ENCODE data around the gene VWA8.
"Not testable (repeated sequence)": the region's sequence is repeated elsewhere in the genome, so short reads cannot be mapped to it uniquely, and the experiment has no call there.

Gene VWA8

DNA sequence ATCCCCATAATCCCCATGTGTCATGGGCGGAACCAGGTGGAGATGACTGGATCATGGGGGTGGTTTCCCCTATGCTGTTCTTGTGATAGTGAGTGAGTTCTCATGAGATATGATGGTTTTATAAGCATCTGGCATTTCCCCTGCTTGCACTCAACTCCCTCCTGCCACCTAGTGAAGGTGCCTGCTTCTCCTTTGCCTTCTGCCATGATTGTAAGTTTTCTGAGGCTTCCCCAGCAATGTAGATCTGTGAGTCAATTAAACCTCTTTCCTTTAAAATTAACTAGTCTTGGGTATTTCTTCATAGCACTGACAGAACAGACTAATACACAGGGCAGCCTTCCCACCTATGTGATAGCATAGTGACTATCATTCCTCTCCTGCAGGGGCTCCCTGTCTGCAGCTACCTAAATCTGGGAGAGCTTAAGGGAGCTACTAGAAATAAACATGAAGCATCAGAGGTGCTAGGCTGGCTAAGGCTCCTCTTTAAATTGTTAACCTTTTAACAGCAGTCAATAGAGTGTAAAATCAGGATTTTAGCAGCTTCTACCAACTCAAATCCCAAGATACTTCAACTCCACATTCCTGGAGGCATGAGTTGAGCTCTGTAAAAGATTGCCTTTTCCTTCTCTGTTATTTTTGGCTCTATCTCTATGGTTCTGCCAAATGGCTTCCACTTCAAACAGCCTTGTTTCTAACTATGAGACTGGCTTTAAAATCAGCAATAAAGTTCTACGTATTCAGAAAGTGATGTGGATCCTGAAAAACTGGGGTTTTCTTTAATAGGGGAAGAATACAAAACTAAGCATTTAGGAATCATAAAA, 112.3 kb downstream of the VWA8 start:
- no peak for DNase-seq

DNA sequence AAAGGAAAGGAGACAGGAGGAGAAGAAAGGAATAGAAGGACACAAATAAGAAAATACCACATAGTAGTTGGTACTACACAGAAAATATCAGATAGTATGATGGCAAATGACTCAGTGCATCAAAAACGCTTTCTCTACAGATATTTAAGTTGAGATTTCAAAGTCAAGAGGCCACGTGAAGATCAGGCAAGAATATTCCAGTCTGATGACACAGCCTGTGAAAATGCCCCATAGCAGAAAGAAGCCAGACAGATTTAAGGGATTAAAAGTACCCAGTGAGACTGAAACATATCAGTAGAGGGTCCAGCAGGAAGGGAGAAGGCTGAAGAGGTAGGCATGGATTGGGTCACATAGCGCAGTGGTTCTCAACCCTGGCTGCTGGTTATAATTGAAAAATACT, 113.7 kb downstream of the VWA8 start:
- DNase-seq = no peak

DNA sequence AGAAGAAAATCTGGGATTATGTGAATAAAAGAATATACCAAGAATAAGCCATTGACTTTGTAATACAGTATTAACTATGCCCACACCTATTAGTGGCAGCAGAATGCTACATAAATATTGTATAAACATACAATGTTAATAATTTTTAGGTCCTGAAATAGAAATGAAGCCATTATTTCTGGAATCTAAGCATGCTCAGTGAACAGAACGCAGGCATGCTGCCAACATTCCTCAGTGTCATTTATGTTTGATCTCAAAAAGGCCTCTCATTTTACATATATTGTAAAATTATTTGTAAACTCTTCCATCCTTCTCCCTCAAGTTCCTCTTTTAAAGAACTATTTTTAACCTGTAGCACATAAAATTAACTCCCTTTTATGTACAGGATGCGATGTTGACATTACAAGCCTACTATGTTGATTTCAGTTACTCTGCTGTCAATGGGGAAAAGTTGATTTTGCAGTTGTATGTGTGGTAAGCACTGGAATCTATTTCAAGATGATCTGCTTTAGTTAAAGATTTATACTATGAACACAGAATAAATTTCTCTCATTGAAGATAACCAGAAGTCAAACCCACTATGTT, 118.8 kb downstream of the VWA8 start:
- no peak for DNase-seq

DNA sequence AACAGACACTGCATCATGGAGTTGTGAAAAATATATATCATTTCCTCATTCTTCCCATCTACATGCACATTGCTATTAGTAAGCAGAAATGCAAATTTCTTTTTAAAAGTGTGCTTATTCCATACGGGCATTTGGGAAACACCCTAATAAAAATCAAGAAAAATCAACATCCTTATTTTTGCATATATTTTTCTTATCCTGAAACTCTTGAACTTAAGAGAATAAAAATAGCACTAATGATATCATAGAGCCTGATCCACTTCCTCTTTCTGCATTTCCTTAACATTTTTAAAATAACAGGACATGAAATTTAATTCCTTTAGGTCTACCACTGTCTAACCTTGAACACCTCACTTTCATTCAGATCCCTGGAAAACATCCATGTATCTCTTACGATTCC, 123.3 kb downstream of the VWA8 start:
- no peak for DNase-seq

DNA sequence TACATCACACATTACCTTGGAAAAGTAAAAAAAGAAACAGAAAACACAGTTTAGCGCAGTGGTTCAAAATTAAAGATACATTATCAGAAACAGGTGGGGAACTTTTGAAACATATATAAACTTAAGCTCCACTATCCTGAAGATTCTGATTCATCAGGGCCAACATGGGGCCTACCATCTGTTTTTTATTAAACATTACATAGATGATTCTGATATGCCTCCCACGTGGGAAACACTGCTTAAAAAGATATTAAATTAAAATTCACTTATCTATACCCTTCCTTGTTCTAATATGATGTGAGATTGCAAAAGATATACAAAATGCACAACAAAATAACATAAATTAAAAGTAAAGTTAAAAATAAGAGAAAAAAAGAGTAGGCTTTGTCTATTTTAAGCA, 125.0 kb downstream of the VWA8 start:
- no peak for DNase-seq

DNA sequence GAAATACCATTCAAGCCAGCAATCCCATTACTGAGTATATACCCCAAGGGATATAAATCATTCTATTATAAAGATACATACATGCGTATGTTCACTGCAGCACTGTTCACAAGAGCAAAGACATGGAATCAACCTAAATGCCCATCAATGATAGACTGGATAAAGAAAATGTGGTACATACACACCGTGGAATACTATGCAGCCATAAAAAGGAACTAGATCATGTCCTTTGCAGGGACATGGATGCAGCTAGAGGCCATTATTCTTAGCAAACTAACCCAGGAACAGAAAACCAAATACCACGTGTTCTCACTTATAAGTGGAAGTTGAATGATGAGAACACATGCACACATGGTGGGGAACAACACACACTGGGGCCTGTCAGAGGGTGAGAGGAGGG, 126.2 kb downstream of the VWA8 start:
- not testable (repeated sequence) for DNase-seq

DNA sequence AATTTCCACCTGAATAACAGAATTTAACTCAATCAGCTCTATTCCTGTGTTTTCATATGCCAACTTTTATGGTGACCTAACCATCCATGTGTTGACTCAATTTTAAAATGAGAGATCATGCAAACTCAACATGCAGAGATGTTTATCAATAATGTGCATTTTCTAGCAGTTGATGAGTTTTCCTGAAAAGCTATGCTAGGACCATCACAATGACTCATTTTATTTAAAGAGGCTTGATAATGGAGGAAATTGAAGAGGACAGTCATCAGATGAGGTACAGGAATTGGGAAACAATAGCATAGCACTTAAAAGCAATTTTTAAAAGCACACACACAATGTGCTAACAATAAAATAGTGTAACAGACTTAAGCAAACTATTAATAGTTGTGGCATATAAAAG, 127.1 kb downstream of the VWA8 start:
- DNase-seq = no peak

DNA sequence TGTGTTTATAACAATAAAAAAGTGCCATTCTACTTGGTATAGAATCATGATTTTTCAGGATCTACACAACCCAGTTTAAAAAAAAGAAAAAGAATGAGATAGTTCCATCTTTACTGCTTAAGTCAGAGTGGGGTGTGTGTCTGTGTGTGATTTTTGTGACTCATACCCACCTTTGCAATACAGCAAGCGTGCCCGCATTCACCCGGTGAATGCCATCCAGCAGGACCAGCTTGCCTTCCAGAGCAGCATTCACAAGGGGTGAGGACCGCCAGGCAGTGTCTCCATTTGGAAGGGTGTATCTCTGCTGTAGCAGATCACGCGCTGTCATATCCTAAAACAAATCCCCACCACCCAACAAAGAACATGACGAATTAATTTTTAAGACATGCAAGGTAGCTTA, 127.7 kb downstream of the VWA8 start:
- DNase-seq = no peak

DNA sequence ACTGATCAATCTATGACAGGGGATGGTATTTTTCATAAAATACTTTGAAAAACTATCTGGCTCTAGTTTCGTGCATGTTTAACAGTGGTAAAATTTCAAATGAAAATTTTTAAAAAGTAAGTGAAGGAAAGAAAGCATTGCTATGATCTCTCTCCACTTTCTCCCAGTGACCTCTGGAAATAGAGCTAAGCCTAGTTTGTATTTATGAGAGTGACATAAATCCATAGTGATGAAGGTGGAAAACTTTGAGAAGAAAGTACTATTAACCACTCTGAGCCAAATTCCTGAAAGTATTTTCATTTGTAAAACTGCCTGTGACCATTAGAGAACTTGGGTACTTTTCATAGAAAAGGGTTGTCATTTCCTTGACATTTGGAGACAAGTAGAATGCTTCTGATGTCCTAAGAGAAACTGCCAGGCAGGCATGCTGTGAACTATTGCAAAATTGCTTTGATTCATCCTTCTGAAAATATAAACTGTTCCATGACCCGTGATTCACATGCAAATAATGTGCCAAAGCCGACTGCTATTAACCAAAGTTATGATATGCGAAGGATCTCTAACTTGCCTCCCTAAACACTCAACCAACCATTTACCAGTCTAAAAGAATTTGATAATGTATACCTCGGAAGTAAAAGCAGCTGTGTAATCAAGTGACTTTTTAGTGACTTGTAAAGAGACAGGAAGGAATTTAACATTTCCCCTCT, 133.2 kb downstream of the VWA8 start:
- no peak for DNase-seq

DNA sequence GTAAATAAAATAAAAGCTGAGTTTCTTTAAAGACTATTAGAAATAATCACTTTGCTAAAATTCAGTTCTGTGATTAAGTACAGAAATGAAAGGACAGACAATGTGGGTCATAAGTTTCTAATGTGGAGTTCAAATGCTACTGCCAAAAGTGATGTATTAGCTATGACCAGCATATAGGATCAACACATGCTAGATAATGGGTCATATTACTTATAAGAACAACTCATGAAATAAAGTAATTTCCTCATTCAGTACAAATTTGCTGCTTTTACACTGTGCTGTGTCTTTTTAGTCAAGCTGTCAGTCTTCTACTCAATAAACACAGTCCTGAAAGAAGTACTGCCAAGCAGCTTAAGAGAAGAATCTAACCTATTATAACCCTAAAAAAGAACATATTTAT, 135.2 kb downstream of the VWA8 start:
- DNase-seq = no peak

DNA sequence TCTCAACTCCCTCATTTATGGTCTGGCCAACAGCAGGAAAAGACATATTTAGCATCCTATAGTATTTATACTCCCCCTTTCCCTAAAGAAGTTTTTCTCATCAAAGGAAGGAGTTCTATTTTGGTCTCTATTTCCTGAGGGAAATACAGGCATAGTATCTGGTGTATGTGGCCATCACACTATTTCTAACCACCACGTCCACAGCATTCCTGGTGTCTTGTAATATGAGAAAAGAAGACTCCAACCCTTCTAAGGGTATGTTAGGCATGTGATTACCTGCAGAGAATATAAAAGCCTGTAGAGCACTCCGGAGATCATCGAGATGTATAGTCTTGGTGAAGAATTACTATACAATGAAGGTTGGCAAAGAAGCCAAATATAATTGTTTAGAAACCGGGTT, 137.4 kb downstream of the VWA8 start:
- DNase-seq = no peak

DNA sequence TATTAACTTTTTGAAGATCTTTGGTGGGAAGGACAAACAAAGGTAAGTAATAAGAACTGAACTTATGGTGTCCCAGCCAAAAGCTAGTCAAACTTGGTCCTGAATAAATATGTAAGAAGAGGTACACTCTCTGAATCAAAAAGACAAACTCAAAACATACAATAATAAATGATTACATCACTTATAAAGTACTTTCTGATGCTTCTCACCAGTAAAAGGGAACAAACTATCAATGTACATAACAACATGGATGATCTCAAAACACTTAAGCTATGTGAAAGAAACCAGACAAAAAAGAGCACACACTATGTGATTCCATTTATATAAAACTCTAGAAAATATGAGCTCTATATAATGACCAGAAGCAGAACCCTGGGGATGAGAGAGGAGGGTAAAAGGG, 138.3 kb downstream of the VWA8 start:
- no peak for DNase-seq

DNA sequence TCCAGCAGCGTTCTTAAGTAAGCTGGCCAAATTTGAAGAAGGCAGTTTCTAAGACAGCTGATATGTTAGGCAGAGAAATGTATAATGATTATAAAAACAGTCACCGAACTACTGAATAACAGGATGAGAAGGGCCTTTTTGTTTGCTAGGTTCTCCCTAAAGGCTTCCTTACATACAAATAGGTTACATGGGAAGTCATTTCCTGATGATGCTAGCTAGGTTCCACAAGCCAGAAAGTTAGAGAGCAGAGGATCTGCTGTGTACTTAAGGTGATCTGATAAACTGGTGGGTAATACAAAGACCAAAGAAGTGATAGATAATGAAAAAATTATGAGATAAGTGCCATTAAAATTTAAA, 139.7 kb downstream of the VWA8 start:
- no peak for DNase-seq

DNA sequence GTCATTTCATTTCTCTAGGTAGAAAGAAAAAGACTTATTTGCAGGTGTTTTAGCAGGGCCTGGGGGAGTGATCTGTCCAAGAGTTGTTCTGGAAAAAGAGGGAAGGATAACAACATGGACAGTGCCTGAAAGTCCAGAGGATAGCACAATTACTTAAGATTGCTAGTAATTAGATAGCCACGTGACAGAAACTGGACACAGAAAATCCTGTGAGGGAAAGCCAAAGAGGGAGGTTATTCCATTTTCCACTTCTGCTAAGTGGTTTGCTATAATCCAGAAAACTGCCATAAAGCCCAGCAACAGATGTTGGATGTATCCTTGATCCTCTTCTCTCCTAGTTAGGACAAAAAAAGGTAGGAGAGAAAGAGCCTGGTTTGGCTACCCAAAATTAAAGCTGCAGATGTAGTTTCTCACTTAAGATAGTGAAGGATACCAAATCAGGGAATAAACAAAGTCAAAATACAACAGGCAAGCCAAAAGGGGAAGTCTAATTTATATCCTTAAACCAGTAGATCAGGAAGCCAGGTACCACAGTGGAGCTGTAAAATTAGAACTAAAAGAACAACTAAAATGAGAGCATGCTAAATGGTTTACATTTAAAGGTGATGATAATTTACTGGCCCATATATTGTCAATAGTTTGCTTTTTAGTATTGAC, 140.2 kb downstream of the VWA8 start:
- no peak for DNase-seq

DNA sequence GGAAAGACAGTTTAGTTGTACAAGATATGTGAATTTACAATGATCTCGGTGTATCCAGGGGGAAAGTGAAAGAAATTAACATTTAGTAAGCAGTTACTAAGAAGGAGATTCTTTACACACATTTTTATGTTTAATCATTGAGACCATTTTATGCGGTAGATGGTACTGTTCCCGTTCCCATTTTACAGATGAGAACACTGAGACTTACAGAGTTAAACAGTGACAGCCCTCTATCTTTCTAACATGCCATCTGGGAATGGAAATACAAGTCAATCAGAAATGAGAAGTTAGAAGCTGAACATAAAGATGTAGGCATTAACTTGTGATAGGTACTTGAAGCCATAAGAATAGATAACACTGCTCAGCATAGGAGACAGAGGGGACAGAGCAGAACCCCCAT, 144.9 kb downstream of the VWA8 start:
- DNase-seq = no peak

DNA sequence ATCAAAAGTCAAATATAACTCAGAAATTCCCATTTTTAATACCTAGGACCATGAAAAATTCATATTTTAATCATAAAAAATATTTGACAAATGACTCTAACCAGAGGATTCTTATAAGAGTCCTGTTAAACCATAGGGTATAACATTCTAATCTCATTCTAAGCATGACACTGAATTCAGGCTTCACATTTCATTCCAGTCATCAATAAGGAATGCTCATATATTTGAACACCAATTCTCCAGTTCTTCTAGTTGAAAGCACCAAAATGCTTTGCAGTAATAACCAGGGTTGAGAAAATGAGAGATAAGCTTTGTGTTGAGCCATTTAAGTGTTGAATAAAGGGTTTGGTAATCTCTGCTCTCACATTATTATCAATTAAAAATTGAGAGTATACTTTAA, 147.5 kb downstream of the VWA8 start:
- DNase-seq = no peak

DNA sequence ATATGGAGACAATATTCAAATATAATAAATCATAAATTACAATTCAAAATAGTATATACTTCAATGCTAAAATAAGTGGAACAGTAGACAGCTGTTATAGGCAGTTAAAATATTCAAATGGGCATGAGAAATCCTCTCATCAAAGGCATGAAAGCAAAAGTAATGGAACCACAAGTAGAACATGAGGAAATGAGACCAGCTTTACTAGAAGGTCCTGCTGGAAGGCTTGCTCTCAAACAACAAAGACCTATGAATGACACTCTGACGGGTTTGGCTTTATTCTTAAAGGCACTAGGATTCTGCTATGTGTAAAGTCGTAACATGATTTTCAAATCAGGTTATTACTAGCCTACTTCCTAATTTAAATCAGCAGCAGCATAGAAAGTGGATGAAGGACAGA, 148.1 kb downstream of the VWA8 start:
- DNase-seq = no peak

DNA sequence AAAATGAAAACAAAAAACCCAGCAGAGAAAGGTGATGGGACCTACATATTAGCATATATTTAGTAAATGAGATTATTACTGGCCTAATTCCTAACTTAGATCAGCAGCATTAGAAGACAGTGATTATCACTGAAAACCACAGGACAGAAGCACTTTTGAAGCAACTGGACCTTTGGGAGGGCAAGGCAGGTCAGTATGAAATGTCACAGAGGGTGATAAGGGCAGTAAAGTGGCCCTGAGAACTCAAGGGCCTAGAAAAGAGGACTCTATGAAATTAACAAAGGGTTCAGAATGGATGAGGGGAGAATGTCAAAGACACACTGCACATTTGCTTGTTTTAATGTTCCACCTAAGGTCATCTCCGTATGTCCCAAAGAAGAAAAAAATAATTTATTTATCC, 148.7 kb downstream of the VWA8 start:
- no peak for DNase-seq

DNA sequence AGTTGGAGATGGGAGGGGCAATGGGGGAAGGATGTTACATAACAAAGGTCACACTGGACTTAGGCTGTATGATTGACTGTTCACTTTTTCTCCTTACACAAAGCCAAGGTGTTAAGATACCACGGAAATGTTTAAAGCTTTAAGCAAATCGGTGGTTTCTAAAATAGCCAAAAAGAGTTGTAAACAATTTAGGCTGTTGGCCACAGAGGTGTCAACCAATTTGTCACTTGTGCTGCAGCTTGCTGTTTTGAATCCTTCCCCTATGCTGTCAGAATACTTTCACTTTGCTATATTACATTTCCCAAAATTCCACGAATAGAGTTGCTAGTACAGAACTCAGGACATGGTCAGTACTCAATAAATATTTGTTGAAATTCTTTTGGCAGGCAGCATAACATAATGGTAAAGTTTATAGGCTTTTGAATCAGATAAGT, 149.3 kb downstream of the VWA8 start:
- DNase-seq = no peak

DNA sequence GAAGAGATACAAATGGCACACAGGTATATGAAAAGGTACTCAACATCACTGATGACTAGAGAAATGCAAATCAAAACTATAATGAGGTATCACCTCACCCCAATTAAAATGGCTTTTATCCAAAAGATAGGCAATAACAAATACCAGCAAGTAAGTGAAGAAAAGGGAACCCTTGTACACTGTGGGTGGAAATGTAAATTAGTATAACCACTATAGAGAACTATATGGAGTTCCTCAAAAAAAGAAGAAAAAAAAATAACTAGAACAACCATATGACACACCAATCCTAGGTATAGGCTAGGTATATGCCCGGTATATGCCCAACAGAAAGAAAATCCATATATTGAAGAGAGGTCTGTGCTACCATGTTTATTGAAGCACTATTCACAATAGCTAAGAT, 150.9 kb downstream of the VWA8 start:
- no peak for DNase-seq

DNA sequence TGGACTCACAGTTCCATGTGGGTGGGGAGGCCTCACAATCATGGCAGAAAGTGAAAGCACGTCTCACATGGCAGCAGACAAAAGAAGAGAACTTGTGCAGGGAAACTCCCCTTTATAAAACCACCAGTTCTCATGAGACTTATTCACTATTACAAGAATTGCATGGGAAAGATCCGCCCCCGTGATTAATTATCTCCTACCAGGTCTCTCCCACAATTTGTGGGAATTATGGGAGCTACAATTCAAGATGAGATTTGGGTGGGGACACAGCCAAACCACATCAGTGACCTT, 157.5 kb downstream of the VWA8 start:
- DNase-seq = not testable (repeated sequence)

DNA sequence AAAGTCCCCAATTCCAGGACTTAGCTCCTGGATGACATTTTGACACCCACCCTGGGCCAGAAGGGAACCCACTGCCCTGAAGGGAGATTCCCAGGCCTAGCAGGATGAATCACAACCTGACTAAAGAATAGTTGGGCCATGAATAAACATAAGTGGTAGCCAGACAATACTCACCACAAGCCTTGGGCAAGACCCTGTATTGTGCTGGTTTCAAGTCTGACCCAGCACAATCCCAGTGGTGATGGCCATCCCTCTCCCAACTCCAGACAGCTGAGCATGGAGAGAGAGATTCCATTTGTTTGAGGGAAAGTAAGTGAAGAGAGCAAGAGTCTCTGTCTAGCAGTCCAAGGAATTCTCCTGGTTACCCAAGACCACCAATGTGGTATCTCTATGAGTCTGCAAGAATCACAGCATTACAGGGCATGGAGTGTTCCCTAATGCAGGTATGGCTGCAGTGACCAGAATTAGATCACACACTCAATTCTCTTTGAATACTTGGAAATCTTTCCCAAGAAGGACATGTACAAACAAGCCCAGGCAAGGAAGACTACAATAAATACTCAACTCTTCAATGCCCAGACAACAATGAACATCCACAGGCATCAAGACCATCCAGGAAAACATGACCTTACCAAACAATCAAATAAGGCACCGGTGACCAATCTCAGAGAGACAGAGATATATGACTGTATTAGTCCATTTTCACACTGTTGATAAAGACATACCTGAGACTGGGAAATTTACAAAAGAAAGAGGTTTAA, 158.0 kb downstream of the VWA8 start:
- no peak for DNase-seq

DNA sequence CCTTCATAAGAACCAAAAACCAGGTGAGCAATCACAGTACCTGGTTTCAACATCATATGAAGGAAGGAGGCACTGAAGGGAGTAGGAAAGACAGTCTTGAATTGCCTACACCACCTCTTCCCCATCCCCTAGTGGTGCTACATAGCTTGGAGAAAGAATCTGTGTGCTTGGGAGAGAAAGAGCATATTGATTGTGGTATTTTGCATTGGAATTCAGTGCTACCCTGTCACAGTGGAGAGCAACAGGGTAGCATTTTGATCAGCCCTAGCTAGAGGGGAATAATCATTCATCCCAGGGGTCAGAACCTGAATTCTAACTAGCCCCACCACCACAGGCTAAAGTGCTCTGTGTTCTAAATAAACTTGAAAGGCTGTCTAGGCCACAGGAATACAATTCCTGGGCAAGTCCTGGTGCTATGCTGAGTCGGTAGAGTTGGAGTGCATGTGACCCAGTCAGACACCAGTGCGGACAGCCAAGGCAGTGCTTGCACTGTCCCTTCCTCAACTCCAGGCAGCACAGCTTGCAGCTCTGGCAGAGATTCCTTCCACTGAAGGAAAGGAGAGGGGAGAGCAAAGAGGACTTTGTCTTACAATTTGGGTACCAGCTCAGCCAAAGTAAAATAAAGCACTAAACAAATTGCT, 158.7 kb downstream of the VWA8 start:
- DNase-seq = no peak
